ENCODE measurements around the gene NLRP12.
A peak's percentile ranks its signal among the peaks of the same experiment; 100 is the strongest.

The NLRP12 gene

DNA sequence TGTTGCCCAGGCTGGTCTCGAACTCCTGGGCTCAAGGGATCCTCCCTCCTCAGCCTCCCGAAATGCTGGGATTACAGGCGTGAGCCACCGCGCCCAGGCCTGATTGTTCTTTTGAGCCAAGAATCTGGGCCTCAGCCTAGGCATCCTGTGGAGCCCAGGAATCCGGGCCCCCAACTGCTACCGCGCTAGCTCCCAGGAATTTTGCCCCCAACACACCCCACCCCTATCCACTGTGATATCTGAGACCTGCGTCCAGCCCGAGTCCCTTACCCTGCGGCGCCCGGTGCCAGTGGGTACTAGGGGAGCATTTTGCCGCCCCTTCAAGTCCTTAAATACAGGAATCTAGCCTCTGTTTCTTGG, 42.7 kb upstream of the NLRP12 start (continued):
- TF ChIP-seq, protein P1, sequence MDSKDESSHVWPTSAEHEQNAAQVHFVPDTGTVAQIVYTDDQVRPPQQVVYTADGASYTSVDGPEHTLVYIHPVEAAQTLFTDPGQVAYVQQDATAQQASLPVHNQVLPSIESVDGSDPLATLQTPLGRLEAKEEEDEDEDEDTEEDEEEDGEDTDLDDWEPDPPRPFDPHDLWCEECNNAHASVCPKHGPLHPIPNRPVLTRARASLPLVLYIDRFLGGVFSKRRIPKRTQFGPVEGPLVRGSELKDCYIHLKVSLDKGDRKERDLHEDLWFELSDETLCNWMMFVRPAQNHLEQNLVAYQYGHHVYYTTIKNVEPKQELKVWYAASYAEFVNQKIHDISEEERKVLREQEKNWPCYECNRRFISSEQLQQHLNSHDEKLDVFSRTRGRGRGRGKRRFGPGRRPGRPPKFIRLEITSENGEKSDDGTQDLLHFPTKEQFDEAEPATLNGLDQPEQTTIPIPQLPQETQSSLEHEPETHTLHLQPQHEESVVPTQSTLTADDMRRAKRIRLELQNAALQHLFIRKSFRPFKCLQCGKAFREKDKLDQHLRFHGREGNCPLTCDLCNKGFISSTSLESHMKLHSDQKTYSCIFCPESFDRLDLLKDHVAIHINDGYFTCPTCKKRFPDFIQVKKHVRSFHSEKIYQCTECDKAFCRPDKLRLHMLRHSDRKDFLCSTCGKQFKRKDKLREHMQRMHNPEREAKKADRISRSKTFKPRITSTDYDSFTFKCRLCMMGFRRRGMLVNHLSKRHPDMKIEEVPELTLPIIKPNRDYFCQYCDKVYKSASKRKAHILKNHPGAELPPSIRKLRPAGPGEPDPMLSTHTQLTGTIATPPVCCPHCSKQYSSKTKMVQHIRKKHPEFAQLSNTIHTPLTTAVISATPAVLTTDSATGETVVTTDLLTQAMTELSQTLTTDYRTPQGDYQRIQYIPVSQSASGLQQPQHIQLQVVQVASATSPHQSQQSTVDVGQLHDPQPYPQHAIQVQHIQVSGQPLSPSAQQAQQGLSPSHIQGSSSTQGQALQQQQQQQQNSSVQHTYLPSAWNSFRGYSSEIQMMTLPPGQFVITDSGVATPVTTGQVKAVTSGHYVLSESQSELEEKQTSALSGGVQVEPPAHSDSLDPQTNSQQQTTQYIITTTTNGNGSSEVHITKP (tag by site-specific recombination; IDR thresholded peaks at IDR 0.05) = no peak
- TF ChIP-seq ZNF184 (tag by site-specific recombination; IDR thresholded peaks at IDR 0.05) (no peak), ZNF354C (tag by site-specific recombination; IDR thresholded peaks at IDR 0.05; ENCODE audit: borderline replicate concordance, low read depth) (no peak)

DNA sequence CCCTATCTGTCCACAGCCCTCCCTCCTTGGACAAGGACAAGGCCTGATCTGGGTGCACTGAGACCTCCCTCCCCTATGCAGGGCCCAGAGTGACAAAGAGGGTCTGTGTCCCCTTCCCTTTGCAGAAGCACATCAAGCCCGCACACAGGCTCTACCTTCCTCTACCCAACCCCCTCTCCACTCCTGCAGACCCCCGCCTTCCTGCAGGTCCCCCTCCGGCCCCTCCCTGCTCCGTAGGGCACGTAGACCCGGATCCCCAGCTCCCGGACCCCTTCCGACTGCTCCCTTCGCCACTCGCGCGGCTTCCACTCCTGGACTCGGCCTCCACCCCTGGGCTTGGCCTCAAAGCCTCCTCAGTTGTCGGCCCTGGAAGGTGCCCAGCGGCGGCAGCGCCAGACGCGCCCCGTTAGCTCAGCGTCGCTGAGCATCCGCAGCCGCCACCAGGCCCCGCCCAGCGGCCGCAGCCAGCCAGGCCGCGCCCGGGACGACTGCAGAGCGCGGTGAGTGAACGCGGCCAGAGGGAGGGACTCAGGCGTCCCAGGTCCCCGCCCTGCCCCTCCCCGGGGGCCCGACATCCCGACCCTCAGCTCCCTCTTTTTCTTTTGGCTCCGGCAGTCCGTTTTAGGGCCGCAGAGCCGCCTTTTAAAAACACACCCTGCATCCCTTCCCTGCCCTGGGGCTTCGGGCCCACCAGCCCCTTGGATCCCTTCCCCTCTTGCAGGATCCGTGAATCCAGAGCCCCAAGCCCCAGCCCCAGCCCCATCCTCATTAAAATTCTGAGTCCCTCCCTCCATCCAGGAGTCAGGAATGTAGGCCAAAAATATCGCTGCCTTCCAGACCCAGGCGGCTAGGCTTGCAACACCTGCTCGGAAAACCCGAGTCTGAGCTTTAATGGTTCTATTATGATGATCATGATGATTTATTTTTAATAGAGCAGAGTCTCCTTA, 42.1 kb upstream of the NLRP12 start:
- TF ChIP-seq GLIS2 (tag by site-specific recombination; IDR thresholded peaks at IDR 0.05) = 0 out of 2 replicates have a peak, but pooled peaks have one; percentile 34
- peak; percentile 57; the same call in 1 of the 2 replicates for TF ChIP-seq ZBTB17 (tag by site-specific recombination; IDR thresholded peaks at IDR 0.05)
- TF ChIP-seq, protein P2, sequence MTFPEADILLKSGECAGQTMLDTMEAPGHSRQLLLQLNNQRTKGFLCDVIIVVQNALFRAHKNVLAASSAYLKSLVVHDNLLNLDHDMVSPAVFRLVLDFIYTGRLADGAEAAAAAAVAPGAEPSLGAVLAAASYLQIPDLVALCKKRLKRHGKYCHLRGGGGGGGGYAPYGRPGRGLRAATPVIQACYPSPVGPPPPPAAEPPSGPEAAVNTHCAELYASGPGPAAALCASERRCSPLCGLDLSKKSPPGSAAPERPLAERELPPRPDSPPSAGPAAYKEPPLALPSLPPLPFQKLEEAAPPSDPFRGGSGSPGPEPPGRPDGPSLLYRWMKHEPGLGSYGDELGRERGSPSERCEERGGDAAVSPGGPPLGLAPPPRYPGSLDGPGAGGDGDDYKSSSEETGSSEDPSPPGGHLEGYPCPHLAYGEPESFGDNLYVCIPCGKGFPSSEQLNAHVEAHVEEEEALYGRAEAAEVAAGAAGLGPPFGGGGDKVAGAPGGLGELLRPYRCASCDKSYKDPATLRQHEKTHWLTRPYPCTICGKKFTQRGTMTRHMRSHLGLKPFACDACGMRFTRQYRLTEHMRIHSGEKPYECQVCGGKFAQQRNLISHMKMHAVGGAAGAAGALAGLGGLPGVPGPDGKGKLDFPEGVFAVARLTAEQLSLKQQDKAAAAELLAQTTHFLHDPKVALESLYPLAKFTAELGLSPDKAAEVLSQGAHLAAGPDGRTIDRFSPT (tag by site-specific recombination; IDR thresholded peaks at IDR 0.05) = peak; percentile 51; the same call in 1 of the 2 replicates
- TF ChIP-seq, protein P3, sequence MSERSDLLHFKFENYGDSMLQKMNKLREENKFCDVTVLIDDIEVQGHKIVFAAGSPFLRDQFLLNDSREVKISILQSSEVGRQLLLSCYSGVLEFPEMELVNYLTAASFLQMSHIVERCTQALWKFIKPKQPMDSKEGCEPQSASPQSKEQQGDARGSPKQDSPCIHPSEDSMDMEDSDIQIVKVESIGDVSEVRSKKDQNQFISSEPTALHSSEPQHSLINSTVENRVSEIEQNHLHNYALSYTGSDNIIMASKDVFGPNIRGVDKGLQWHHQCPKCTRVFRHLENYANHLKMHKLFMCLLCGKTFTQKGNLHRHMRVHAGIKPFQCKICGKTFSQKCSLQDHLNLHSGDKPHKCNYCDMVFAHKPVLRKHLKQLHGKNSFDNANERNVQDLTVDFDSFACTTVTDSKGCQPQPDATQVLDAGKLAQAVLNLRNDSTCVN (tag by site-specific recombination; optimal IDR thresholded peaks at IDR 0.05) = peak; percentile 58
- TF ChIP-seq ZBTB8A (tag by site-specific recombination; IDR thresholded peaks at IDR 0.05) = peak; percentile 51; the same call in 1 of the 2 replicates
- peak; percentile 39 for TF ChIP-seq SP3 (tag by site-specific recombination; IDR thresholded peaks at IDR 0.05)
- no peak for TF ChIP-seq ZNF112 (tag by site-specific recombination; IDR thresholded peaks at IDR 0.05)
- TF ChIP-seq ZNF133 (tag by site-specific recombination; IDR thresholded peaks at IDR 0.05) = no peak
- TF ChIP-seq SP7 (tag by site-specific recombination; IDR thresholded peaks at IDR 0.05) = no peak
- TF ChIP-seq, protein P4, sequence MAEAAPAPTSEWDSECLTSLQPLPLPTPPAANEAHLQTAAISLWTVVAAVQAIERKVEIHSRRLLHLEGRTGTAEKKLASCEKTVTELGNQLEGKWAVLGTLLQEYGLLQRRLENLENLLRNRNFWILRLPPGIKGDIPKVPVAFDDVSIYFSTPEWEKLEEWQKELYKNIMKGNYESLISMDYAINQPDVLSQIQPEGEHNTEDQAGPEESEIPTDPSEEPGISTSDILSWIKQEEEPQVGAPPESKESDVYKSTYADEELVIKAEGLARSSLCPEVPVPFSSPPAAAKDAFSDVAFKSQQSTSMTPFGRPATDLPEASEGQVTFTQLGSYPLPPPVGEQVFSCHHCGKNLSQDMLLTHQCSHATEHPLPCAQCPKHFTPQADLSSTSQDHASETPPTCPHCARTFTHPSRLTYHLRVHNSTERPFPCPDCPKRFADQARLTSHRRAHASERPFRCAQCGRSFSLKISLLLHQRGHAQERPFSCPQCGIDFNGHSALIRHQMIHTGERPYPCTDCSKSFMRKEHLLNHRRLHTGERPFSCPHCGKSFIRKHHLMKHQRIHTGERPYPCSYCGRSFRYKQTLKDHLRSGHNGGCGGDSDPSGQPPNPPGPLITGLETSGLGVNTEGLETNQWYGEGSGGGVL (tag by site-specific recombination; IDR thresholded peaks at IDR 0.05) = no peak
- TF ChIP-seq, protein P5, sequence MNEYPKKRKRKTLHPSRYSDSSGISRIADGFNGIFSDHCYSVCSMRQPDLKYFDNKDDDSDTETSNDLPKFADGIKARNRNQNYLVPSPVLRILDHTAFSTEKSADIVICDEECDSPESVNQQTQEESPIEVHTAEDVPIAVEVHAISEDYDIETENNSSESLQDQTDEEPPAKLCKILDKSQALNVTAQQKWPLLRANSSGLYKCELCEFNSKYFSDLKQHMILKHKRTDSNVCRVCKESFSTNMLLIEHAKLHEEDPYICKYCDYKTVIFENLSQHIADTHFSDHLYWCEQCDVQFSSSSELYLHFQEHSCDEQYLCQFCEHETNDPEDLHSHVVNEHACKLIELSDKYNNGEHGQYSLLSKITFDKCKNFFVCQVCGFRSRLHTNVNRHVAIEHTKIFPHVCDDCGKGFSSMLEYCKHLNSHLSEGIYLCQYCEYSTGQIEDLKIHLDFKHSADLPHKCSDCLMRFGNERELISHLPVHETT (tag by site-specific recombination; IDR thresholded peaks at IDR 0.05) = no peak
- TF ChIP-seq BCL11B (tag by site-specific recombination; IDR thresholded peaks at IDR 0.05; ENCODE audit: low read depth) = no peak
- peak; percentile 71 for TF ChIP-seq ZBTB20 (tag by site-specific recombination; IDR thresholded peaks at IDR 0.05)
- peak; percentile 80 for TF ChIP-seq KLF1 (tag by site-specific recombination; IDR thresholded peaks at IDR 0.05)
- peak; percentile 45 for TF ChIP-seq SP2 (tag by site-specific recombination; IDR thresholded peaks at IDR 0.05)
- ChIA-PET CTCF (interaction anchor here (0.6 to 1.5 kb wide), 5 partner anchors 11 to 157 kb away, joined by 3 to 4 read pairs (median 3); partner anchors contain the start of gene PRKCG), POLR2A (interaction anchor here (0.9 to 3.4 kb wide), 8 partner anchors 11 to 346 kb away, joined by 3 to 39 read pairs (median 4); no protein-coding TSS in a partner anchor)
- peak overlapping the region; percentile 23; the same call in 1 of the 2 replicates for H3K4me3 ChIP-seq (ENCODE audit: low read depth, low read length)
- no peaks in the 10 kb centered on the region for H3K36me3 ChIP-seq (ENCODE audit: control insufficient read depth in 2 of 2, insufficient read depth in 1 of 2, low read length in 2 of 2)
- H3K9me3 ChIP-seq (ENCODE audit: control insufficient read depth, insufficient read depth, low read depth, low read length) = no peaks in the 10 kb centered on the region
- H3K4me1 ChIP-seq (ENCODE audit: control insufficient read depth, insufficient read depth, low read length) = peaks cover 15% of the 10 kb centered on the region
- no peak overlapping the region for H3K27ac ChIP-seq (ENCODE audit: extremely low read depth, low read depth, low read length)
